HCT116 (cell line): ENCODE data around the gene LDAH.

Experiments used
- ATF3 ChIP-seq: IDR thresholded peaks from 2 replicates; pipeline ENCODE4 v1.6.1; 2012
- CEBPB ChIP-seq: IDR thresholded peaks from 2 replicates; pipeline ENCODE4 v1.6.1; 2012; ENCODE audit warnings: low read depth
- CTCF ChIP-seq, 3 experiments: fragments of 200-600 bp in 1 of 3; sonication (generic) in 1 of 3; IDR thresholded peaks in 2 of 3; conservative IDR thresholded peaks in 1 of 3; 2 replicates each; pipeline ENCODE4 v1.5.1; 2012 to 2017; ENCODE audit warnings: low read depth in 2 of 3, low read length in 2 of 3, antibody characterized with exemption in 1 of 3, borderline replicate concordance in 1 of 3, control low read depth in 1 of 3, mild to moderate bottlenecking in 1 of 3, mixed read lengths in 1 of 3, mixed run types in 1 of 3, moderate library complexity in 1 of 3; ENCODE audit not compliant: insufficient read depth in 1 of 3
- ELF1 ChIP-seq: IDR thresholded peaks from 2 replicates; pipeline ENCODE4 v1.6.1; 2012; ENCODE audit warnings: low read depth, borderline replicate concordance
- EZH2 ChIP-seq: fragments of 200-600 bp; sonication (generic); IDR thresholded peaks from 2 replicates; pipeline ENCODE4 v1.6.1; 2017; ENCODE audit warnings: antibody characterized with exemption, mixed run types
- EZH2phosphoT487 ChIP-seq: fragments of 200-600 bp; IDR thresholded peaks from 2 replicates; pipeline ENCODE4 v1.6.1; 2018; ENCODE audit warnings: antibody characterized with exemption, borderline replicate concordance
- MAX ChIP-seq: IDR thresholded peaks from 2 replicates; pipeline ENCODE4 v1.6.1; 2012
- POLR2AphosphoS5 ChIP-seq: IDR thresholded peaks from 2 replicates; pipeline ENCODE4 v1.6.1; 2011; ENCODE audit warnings: mild to moderate bottlenecking, low read depth, low read length, moderate library complexity
- RAD21 ChIP-seq: IDR thresholded peaks from 2 replicates; pipeline ENCODE4 v1.6.1; 2012; ENCODE audit warnings: low read depth, mild to moderate bottlenecking
- REST ChIP-seq: IDR thresholded peaks from 2 replicates; pipeline ENCODE4 v1.6.1; 2012; ENCODE audit warnings: low read depth
- YY1 ChIP-seq: IDR thresholded peaks from 2 replicates; pipeline ENCODE4 v1.6.1; 2011; ENCODE audit warnings: low read length, low read depth, moderate library complexity, mild to moderate bottlenecking; ENCODE audit not compliant: insufficient replicate concordance; ENCODE audit errors: extremely low read depth
- ZBTB33 ChIP-seq: IDR thresholded peaks from 2 replicates; pipeline ENCODE4 v1.6.1; 2011; ENCODE audit warnings: mild to moderate bottlenecking, low read length, moderate library complexity; ENCODE audit not compliant: insufficient replicate concordance; ENCODE audit errors: extremely low read depth
- ZNF274 ChIP-seq: fragments of 200-500 bp; sonication (Bioruptor generic); IDR thresholded peaks from 2 replicates; pipeline ENCODE4 v1.6.1; 2014; ENCODE audit warnings: mild to moderate bottlenecking, low read depth, low read length, inconsistent platforms

- TF ChIP-seq CTCF (IDR thresholded peaks at IDR 0.05 in 2 of 3, conservative IDR thresholded peaks at IDR 0.05 in 1 of 3; ENCODE audit: borderline replicate concordance in 1 of 3, insufficient read depth in 1 of 3, low read depth in 2 of 3, low read length in 2 of 3) (no peak), ZBTB33 (no peak), EZH2phosphoT487 (no peak), ZNF274 (no peak), RAD21 (no peak), REST (no peak), MAX (no peak), YY1 (no peak), EZH2 (no peak), ELF1 (no peak), POLR2AphosphoS5 (no peak), CEBPB (no peak), ATF3 (no peak)
Observed at GRCh38 chr2:20635113-20635510, 187.8 kb downstream of the LDAH start.
